Testis (tissue), 2 donors: Measurements from ENCODE around the gene FBXO9.

Source experiments
- CTCF ChIP-seq, 3 experiments: fragments of 450-650 bp in 2 of 3; fragments of 200-600 bp in 1 of 3; sonication (generic) in 1 of 3; IDR thresholded peaks; one replicate each; pipeline ENCODE4 v1.5.1; 2016 to 2019; ENCODE audit warnings: antibody characterized with exemption in 3 of 3, mild to moderate bottlenecking in 2 of 3, moderate library complexity in 1 of 3
- POLR2A ChIP-seq: fragments of 450-650 bp; IDR thresholded peaks from one replicate; pipeline ENCODE4 v1.6.1; 2017; ENCODE audit warnings: antibody characterized with exemption, mild to moderate bottlenecking, moderate library complexity

- TF ChIP-seq CTCF (IDR thresholded peaks at IDR 0.05) (no peak), POLR2A (no peak)
Measured at GRCh38 chr6:53095270-53095669, 30.1 kb downstream of the FBXO9 start.
